Activated naive CD4-positive, alpha-beta T cell treated with anti-CD3 and anti-CD28 coated beads, Interleukin-2, amount 10 ng/mL, durations not matched to agents 7 days and 5 days (primary cell): ENCODE results near the gene HAP1.
A peak's percentile ranks its signal among the peaks of the same experiment; 100 is the strongest.
"Not testable (repeated sequence)": the region's sequence is repeated elsewhere in the genome, so short reads cannot be mapped to it uniquely, and the experiment has no call there.

Source experiments
- CTCF ChIA-PET: fragments of 350-600 bp; sonication (Branson Sonifier 250); formaldehyde crosslinking; loops from one replicate; lab custom pipeline; 2021; ENCODE audit warnings: antibody characterized with exemption; lab: Charles Lee
- DNase-seq: peaks from one replicate; pipeline ENCODE4 v3.0.0-alpha.2; 2020
- H3K27ac Mint-ChIP-seq: one replicate; pipeline ENCODE4 v1.8.0; 2021; ENCODE audit warnings: mild to moderate bottlenecking, moderate library complexity, mixed read lengths
- H3K27me3 Mint-ChIP-seq: one replicate; pipeline ENCODE4 v1.8.0; 2021; ENCODE audit warnings: mild to moderate bottlenecking, mixed read lengths
- H3K36me3 Mint-ChIP-seq: one replicate; pipeline ENCODE4 v1.8.0; 2021; ENCODE audit warnings: mixed read lengths
- H3K4me1 Mint-ChIP-seq: one replicate; pipeline ENCODE4 v1.8.0; 2021; ENCODE audit warnings: mixed read lengths
- H3K4me3 Mint-ChIP-seq: one replicate; pipeline ENCODE4 v1.8.0; 2021; ENCODE audit warnings: mild to moderate bottlenecking, moderate library complexity, mixed read lengths
- H3K9me3 Mint-ChIP-seq: one replicate; pipeline ENCODE4 v1.8.0; 2021; ENCODE audit warnings: mixed read lengths

The HAP1 gene

GRCh38 chr17:41700843-41701242 is 33.6 kb downstream of the HAP1 start:
- DNase-seq, H3K9me3 Mint-ChIP-seq, H3K36me3 Mint-ChIP-seq, H3K4me3 Mint-ChIP-seq, H3K4me1 Mint-ChIP-seq, H3K27ac Mint-ChIP-seq: not testable (repeated sequence)
- CTCF ChIA-PET: interaction anchor here (0.6 kb wide), 1 partner anchor 20 kb away, joined by 3 read pairs; no protein-coding TSS in a partner anchor
- H3K27me3 Mint-ChIP-seq: peaks cover 17% of the 10 kb centered on the region

- Mint-ChIP-seq H3K27ac (no peak overlapping the region), H3K36me3 (peaks cover 21% of the 10 kb centered on the region), H3K4me1 (peaks cover 19% of the 10 kb centered on the region), H3K27me3 (peaks cover 9% of the 10 kb centered on the region), H3K4me3 (no peak overlapping the region), H3K9me3 (no peaks in the 10 kb centered on the region)
- no peak for DNase-seq
- CTCF ChIA-PET: no interaction called here
These were observed 37.1 kb downstream of the HAP1 start for GRCh38 chr17:41697122-41697962.

- H3K27me3 Mint-ChIP-seq: peaks cover 4% of the 10 kb centered on the region
- DNase-seq: peak; percentile 86
- peaks cover 32% of the 10 kb centered on the region for H3K36me3 Mint-ChIP-seq
- peaks cover 29% of the 10 kb centered on the region for H3K4me1 Mint-ChIP-seq
- H3K9me3 Mint-ChIP-seq: no peaks in the 10 kb centered on the region
- no peak overlapping the region for H3K4me3 Mint-ChIP-seq
- CTCF ChIA-PET: interaction anchor here (0.6 to 2.1 kb wide), 19 partner anchors 9 to 178 kb away, joined by 3 to 19 read pairs (median 4); partner anchors contain the start of gene HAP1
- H3K27ac Mint-ChIP-seq: peak overlapping the region; percentile 81
These were observed 38.3 kb downstream of the HAP1 start for GRCh38 chr17:41695954-41696757.

- CTCF ChIA-PET: interaction anchor here (0.6 to 2.1 kb wide), 16 partner anchors 10 to 179 kb away, joined by 3 to 19 read pairs (median 5); no protein-coding TSS in a partner anchor
- H3K27me3 Mint-ChIP-seq: peaks cover 4% of the 10 kb centered on the region
- no peaks in the 10 kb centered on the region for H3K9me3 Mint-ChIP-seq
- H3K36me3 Mint-ChIP-seq: peaks cover 41% of the 10 kb centered on the region
- no peak overlapping the region for H3K4me3 Mint-ChIP-seq
- H3K4me1 Mint-ChIP-seq: peaks cover 38% of the 10 kb centered on the region
- DNase-seq: no peak
- H3K27ac Mint-ChIP-seq: no peak overlapping the region
These were observed 39.2 kb downstream of the HAP1 start for GRCh38 chr17:41695134-41695661.

GRCh38 chr17:41692722-41693521 is 41.5 kb downstream of the HAP1 start:
- Mint-ChIP-seq H3K36me3 (peaks cover 51% of the 10 kb centered on the region), H3K27ac (peak overlapping the region; percentile 2), H3K4me3 (no peak overlapping the region), H3K4me1 (peaks cover 44% of the 10 kb centered on the region), H3K9me3 (no peaks in the 10 kb centered on the region), H3K27me3 (peaks cover 9% of the 10 kb centered on the region)
- DNase-seq: no peak
- CTCF ChIA-PET: interaction anchor here (0.6 to 6.5 kb wide), 6 partner anchors 13 to 777 kb away, joined by 3 to 72 read pairs (median 4); no protein-coding TSS in a partner anchor

- CTCF ChIA-PET: interaction anchor here (4.4 to 6.5 kb wide), 3 partner anchors 11 to 28 kb away, joined by 28 to 72 read pairs (median 52); no protein-coding TSS in a partner anchor
- no peak for DNase-seq
- H3K9me3 Mint-ChIP-seq: no peaks in the 10 kb centered on the region
- peaks cover 47% of the 10 kb centered on the region for H3K4me1 Mint-ChIP-seq
- H3K27ac Mint-ChIP-seq: peak overlapping the region; percentile 62
- H3K4me3 Mint-ChIP-seq: peak overlapping the region; percentile 96
- peaks cover 53% of the 10 kb centered on the region for H3K36me3 Mint-ChIP-seq
- peaks cover 9% of the 10 kb centered on the region for H3K27me3 Mint-ChIP-seq
These were observed 43.2 kb downstream of the HAP1 start for GRCh38 chr17:41691031-41691777.

- Mint-ChIP-seq H3K4me3 (peak overlapping the region; percentile 96), H3K27me3 (peaks cover 9% of the 10 kb centered on the region), H3K36me3 (peaks cover 50% of the 10 kb centered on the region), H3K9me3 (no peaks in the 10 kb centered on the region), H3K27ac (peak overlapping the region; percentile 100), H3K4me1 (peaks cover 42% of the 10 kb centered on the region)
- CTCF ChIA-PET: interaction anchor here (2.5 to 6.5 kb wide), 4 partner anchors 11 to 27 kb away, joined by 16 to 72 read pairs (median 40); no protein-coding TSS in a partner anchor
- DNase-seq: no peak
These were observed 43.9 kb downstream of the HAP1 start for GRCh38 chr17:41690497-41690896.

GRCh38 chr17:41689497-41690299 is 44.7 kb downstream of the HAP1 start:
- H3K4me3 Mint-ChIP-seq: peak overlapping the region; percentile 96
- H3K9me3 Mint-ChIP-seq: no peaks in the 10 kb centered on the region
- peak; percentile 74 for DNase-seq
- CTCF ChIA-PET: interaction anchor here (1.0 to 6.5 kb wide), 8 partner anchors 10 to 141 kb away, joined by 3 to 72 read pairs (median 12); no protein-coding TSS in a partner anchor
- H3K36me3 Mint-ChIP-seq: peaks cover 50% of the 10 kb centered on the region
- H3K27me3 Mint-ChIP-seq: peaks cover 9% of the 10 kb centered on the region
- H3K27ac Mint-ChIP-seq: peak overlapping the region; percentile 100
- H3K4me1 Mint-ChIP-seq: peaks cover 39% of the 10 kb centered on the region

GRCh38 chr17:41688641-41689496 is 45.6 kb downstream of the HAP1 start, which contains the start of gene EIF1:
Gene EIF1 (plus strand): TSS chr17:41688885. CDS start chr17:41689039, 154 bp downstream.
- peaks cover 14% of the 10 kb centered on the region for H3K27me3 Mint-ChIP-seq
- H3K27ac Mint-ChIP-seq: peak within 1 kb of the TSS; percentile 100
- peaks cover 46% of the 10 kb centered on the region for H3K36me3 Mint-ChIP-seq
- CTCF ChIA-PET: interaction anchor here (1.0 to 6.5 kb wide), 8 partner anchors 9 to 140 kb away, joined by 3 to 72 read pairs (median 12); no protein-coding TSS in a partner anchor
- peak within 1 kb of the TSS; percentile 96 for H3K4me3 Mint-ChIP-seq
- peaks cover 39% of the 10 kb centered on the region for H3K4me1 Mint-ChIP-seq
- no peaks in the 10 kb centered on the region for H3K9me3 Mint-ChIP-seq
- DNase-seq: peak; percentile 100

GRCh38 chr17:41687828-41688640 is 46.4 kb downstream of the HAP1 start:
- Mint-ChIP-seq H3K36me3 (peaks cover 39% of the 10 kb centered on the region), H3K4me3 (peak overlapping the region; percentile 96), H3K9me3 (no peaks in the 10 kb centered on the region), H3K27me3 (peaks cover 18% of the 10 kb centered on the region), H3K27ac (peak overlapping the region; percentile 100), H3K4me1 (peaks cover 39% of the 10 kb centered on the region)
- DNase-seq: peak; percentile 78
- CTCF ChIA-PET: interaction anchor here (1.4 to 6.5 kb wide), 6 partner anchors 8 to 28 kb away, joined by 4 to 72 read pairs (median 22); no protein-coding TSS in a partner anchor
